Activated T-helper 1 cell treated with anti-CD3 and anti-CD28 coated beads, Interleukin-12 subunit alpha, Interleukin-12 subunit beta, Interleukin-2, Interleukin-4 antibody, amounts not matched to agents 30 ng/mL and 10 ng/mL and 1 ng/mL, durations not matched to agents 14 hours and 24 hours and 36 hours (primary cell): ENCODE measurements around the gene NCKAP1. TPM values are rescaled to one million over a fixed set of nuclear protein-coding genes. Genes with fewer than 3 reads are reported as not detected.
"Not testable (repeated sequence)": the region's sequence is repeated elsewhere in the genome, so short reads cannot be mapped to it uniquely, and the experiment has no call there.

Experiments used
- DNase-seq: peaks from one replicate; pipeline ENCODE4 v3.0.0; 2021; ENCODE audit warnings: low spot score
- H3K27ac Mint-ChIP-seq: one replicate; pipeline ENCODE4 v1.8.0; 2021; ENCODE audit warnings: mild to moderate bottlenecking, mixed read lengths
- H3K27me3 Mint-ChIP-seq: one replicate; pipeline ENCODE4 v1.8.0; 2022; ENCODE audit warnings: mild to moderate bottlenecking, moderate library complexity, mixed read lengths; ENCODE audit not compliant: insufficient read depth
- H3K36me3 Mint-ChIP-seq: one replicate; pipeline ENCODE4 v1.8.0; 2021; ENCODE audit warnings: low read depth, mixed read lengths
- H3K4me1 Mint-ChIP-seq: one replicate; pipeline ENCODE4 v1.8.0; 2021; ENCODE audit warnings: low read depth, mixed read lengths
- H3K4me3 Mint-ChIP-seq: one replicate; pipeline ENCODE4 v1.8.0; 2021; ENCODE audit warnings: mild to moderate bottlenecking, moderate library complexity, mixed read lengths
- H3K9me3 Mint-ChIP-seq: one replicate; pipeline ENCODE4 v1.8.0; 2021; ENCODE audit warnings: mixed read lengths
- intact Hi-C: fragments of 100-400 bp; cut with micrococcal nuclease; formaldehyde crosslinking; loops from one replicate; pipeline ENCODE4 v1.15.1; 2024
- total RNA-seq: library from RNA; stranded (reverse); gene quantifications from 2 replicates; pipeline ENCODE4 v1.2.3, GENCODE V29; 2022

NCKAP1 gene
- total RNA-seq, 1 donor from 2014 or later = 14.4 TPM

GRCh38 chr2:183011743-183012142 lies 26.5 kb downstream of the NCKAP1 start:
- intact Hi-C loops = no loop called here
- no peak for DNase-seq
- H3K4me3 Mint-ChIP-seq = no peak overlapping the region
- H3K4me1 Mint-ChIP-seq = no peaks in the 10 kb centered on the region
- H3K27me3 Mint-ChIP-seq = peaks cover 3% of the 10 kb centered on the region
- H3K9me3 Mint-ChIP-seq = no peaks in the 10 kb centered on the region
- H3K27ac Mint-ChIP-seq = no peak overlapping the region
- H3K36me3 Mint-ChIP-seq = peaks cover 2% of the 10 kb centered on the region

GRCh38 chr2:183010112-183010511 lies 28.1 kb downstream of the NCKAP1 start:
- H3K4me3 Mint-ChIP-seq = no peak overlapping the region
- H3K9me3 Mint-ChIP-seq = no peaks in the 10 kb centered on the region
- no peaks in the 10 kb centered on the region for H3K4me1 Mint-ChIP-seq
- DNase-seq = no peak
- intact Hi-C loops = no loop called here
- H3K27me3 Mint-ChIP-seq = peaks cover 3% of the 10 kb centered on the region
- H3K27ac Mint-ChIP-seq = no peak overlapping the region
- no peaks in the 10 kb centered on the region for H3K36me3 Mint-ChIP-seq

- H3K4me3 Mint-ChIP-seq = no peak overlapping the region
- no peaks in the 10 kb centered on the region for H3K36me3 Mint-ChIP-seq
- no peaks in the 10 kb centered on the region for H3K4me1 Mint-ChIP-seq
- peaks cover 3% of the 10 kb centered on the region for H3K27me3 Mint-ChIP-seq
- no peaks in the 10 kb centered on the region for H3K9me3 Mint-ChIP-seq
- no peak overlapping the region for H3K27ac Mint-ChIP-seq
- no peak for DNase-seq
- intact Hi-C loops = no loop called here
These were observed 28.9 kb downstream of the NCKAP1 start for GRCh38 chr2:183009249-183009899.

- H3K27me3 Mint-ChIP-seq = no peaks in the 10 kb centered on the region
- no peak for DNase-seq
- intact Hi-C loops = no loop called here
- no peak overlapping the region for H3K27ac Mint-ChIP-seq
- H3K4me3 Mint-ChIP-seq = no peak overlapping the region
- no peaks in the 10 kb centered on the region for H3K4me1 Mint-ChIP-seq
- no peaks in the 10 kb centered on the region for H3K36me3 Mint-ChIP-seq
- no peaks in the 10 kb centered on the region for H3K9me3 Mint-ChIP-seq
These were observed 36.3 kb downstream of the NCKAP1 start for GRCh38 chr2:183001948-183002347.

GRCh38 chr2:183000846-183001245 lies 37.4 kb downstream of the NCKAP1 start:
- Mint-ChIP-seq H3K4me3 (no peak overlapping the region), H3K36me3 (no peaks in the 10 kb centered on the region), H3K4me1 (no peaks in the 10 kb centered on the region), H3K9me3 (no peaks in the 10 kb centered on the region), H3K27me3 (no peaks in the 10 kb centered on the region), H3K27ac (no peak overlapping the region)
- no peak for DNase-seq
- intact Hi-C loops = no loop called here

- Mint-ChIP-seq H3K27ac (no peak overlapping the region), H3K9me3 (no peaks in the 10 kb centered on the region), H3K27me3 (no peaks in the 10 kb centered on the region), H3K4me3 (no peak overlapping the region), H3K36me3 (no peaks in the 10 kb centered on the region), H3K4me1 (no peaks in the 10 kb centered on the region)
- DNase-seq = no peak
- intact Hi-C loops = no loop called here
These were observed 38.8 kb downstream of the NCKAP1 start for GRCh38 chr2:182999348-183000028.

GRCh38 chr2:182994228-182994912 lies 43.9 kb downstream of the NCKAP1 start:
- no peak for DNase-seq
- H3K27me3 Mint-ChIP-seq = no peaks in the 10 kb centered on the region
- intact Hi-C loops = no loop called here
- H3K27ac Mint-ChIP-seq = no peak overlapping the region
- H3K36me3 Mint-ChIP-seq = peaks cover 3% of the 10 kb centered on the region
- H3K4me1 Mint-ChIP-seq = no peaks in the 10 kb centered on the region
- H3K9me3 Mint-ChIP-seq = no peaks in the 10 kb centered on the region
- H3K4me3 Mint-ChIP-seq = no peak overlapping the region

GRCh38 chr2:182982941-182983340 lies 55.3 kb downstream of the NCKAP1 start:
- Mint-ChIP-seq H3K27me3 (no peaks in the 10 kb centered on the region), H3K36me3 (no peaks in the 10 kb centered on the region), H3K27ac (no peak overlapping the region), H3K4me3 (no peak overlapping the region), H3K4me1 (no peaks in the 10 kb centered on the region), H3K9me3 (no peaks in the 10 kb centered on the region)
- no peak for DNase-seq
- intact Hi-C loops = loop anchor here (5.0 kb wide), 1 partner anchor 741 kb away; no protein-coding TSS in a partner anchor

GRCh38 chr2:182981475-182981874 lies 56.8 kb downstream of the NCKAP1 start:
- H3K4me3 Mint-ChIP-seq, H3K27ac Mint-ChIP-seq, H3K36me3 Mint-ChIP-seq, H3K9me3 Mint-ChIP-seq, H3K4me1 Mint-ChIP-seq, H3K27me3 Mint-ChIP-seq, DNase-seq: not testable (repeated sequence)
- intact Hi-C loops = loop anchor here (2.0 to 5.0 kb wide), 3 partner anchors 29 to 739 kb away; partner anchors contain the start of gene FRZB

GRCh38 chr2:182980652-182981051 lies 57.6 kb downstream of the NCKAP1 start:
- H3K9me3 Mint-ChIP-seq = no peaks in the 10 kb centered on the region
- no peaks in the 10 kb centered on the region for H3K36me3 Mint-ChIP-seq
- no peak for DNase-seq
- no peak overlapping the region for H3K4me3 Mint-ChIP-seq
- no peaks in the 10 kb centered on the region for H3K27me3 Mint-ChIP-seq
- H3K4me1 Mint-ChIP-seq = no peaks in the 10 kb centered on the region
- intact Hi-C loops = loop anchor here (1.0 to 5.0 kb wide), 7 partner anchors 28 to 794 kb away; partner anchors contain the start of gene FRZB
- no peak overlapping the region for H3K27ac Mint-ChIP-seq

GRCh38 chr2:182980115-182980514 lies 58.1 kb downstream of the NCKAP1 start:
- intact Hi-C loops = loop anchor here (1.0 to 5.0 kb wide), 7 partner anchors 27 to 794 kb away; partner anchors contain the start of gene FRZB
- no peak overlapping the region for H3K4me3 Mint-ChIP-seq

GRCh38 chr2:182977463-182977862 lies 60.8 kb downstream of the NCKAP1 start:
- Mint-ChIP-seq H3K4me3 (no peak overlapping the region), H3K9me3 (no peaks in the 10 kb centered on the region), H3K36me3 (peaks cover 2% of the 10 kb centered on the region), H3K27me3 (no peaks in the 10 kb centered on the region), H3K27ac (no peak overlapping the region), H3K4me1 (no peaks in the 10 kb centered on the region)
- DNase-seq = no peak
- intact Hi-C loops = no loop called here

More at GRCh38 chr2:182980115-182980514, 58.1 kb downstream of the NCKAP1 start:
- Mint-ChIP-seq H3K27me3 (no peaks in the 10 kb centered on the region), H3K4me1 (no peaks in the 10 kb centered on the region), H3K36me3 (no peaks in the 10 kb centered on the region), H3K27ac (no peak overlapping the region), H3K9me3 (no peaks in the 10 kb centered on the region)
- no peak for DNase-seq
